HEK293 (cell line): ENCODE measurements around the gene SIGLEC6.

Source experiments
- CTCF ChIA-PET: fragments of 350-600 bp; formaldehyde crosslinking; extraction: SDS; loops from one replicate; lab custom pipeline; 2021; ENCODE audit warnings: antibody characterized with exemption; lab: Yijun Ruan, JAX
- POLR2A ChIA-PET: fragments of 300-600 bp; formaldehyde crosslinking; extraction: SDS; loops from one replicate; lab custom pipeline; 2020; ENCODE audit warnings: antibody characterized with exemption, inconsistent platforms; lab: Yijun Ruan, JAX
- H3K27ac ChIP-seq: fragments of 200-500 bp; sonication (Bioruptor generic); 2 replicates; pipeline ENCODE4 v1.5.1; 2014; ENCODE audit warnings: low read depth, low read length, control low read depth, inconsistent platforms; ENCODE audit errors: extremely low read depth
- H3K36me3 ChIP-seq, 2 experiments: fragments of 200-500 bp in 1 of 2; sonication (Bioruptor generic) in 1 of 2; 1 replicate in 1 of 2; 2 replicates in 1 of 2; pipeline ENCODE4 v1.5.1; 2014 to 2017; ENCODE audit warnings: inconsistent platforms in 2 of 2, low read length in 2 of 2; ENCODE audit not compliant: control insufficient read depth in 2 of 2, insufficient read depth in 1 of 2
- H3K4me1 ChIP-seq: fragments of 200-500 bp; sonication (Bioruptor generic); 2 replicates; pipeline ENCODE4 v1.5.1; 2014; ENCODE audit warnings: mild to moderate bottlenecking, low read length, inconsistent platforms; ENCODE audit not compliant: control insufficient read depth, insufficient read depth
- H3K4me3 ChIP-seq: 2 replicates; pipeline ENCODE4 v1.5.1; 2011; ENCODE audit warnings: low read depth, mild to moderate bottlenecking, control low read depth, low read length, moderate library complexity
- H3K9me3 ChIP-seq: fragments of 200-500 bp; sonication (Bioruptor generic); 2 replicates; pipeline ENCODE4 v1.5.1; 2014; ENCODE audit warnings: low read depth, low read length, inconsistent platforms; ENCODE audit not compliant: control insufficient read depth, insufficient read depth
- EGR2 ChIP-seq: fragments of 450-650 bp; formaldehyde crosslinking; IDR thresholded peaks from 2 replicates; pipeline ENCODE4 v1.5.1; 2016; ENCODE audit warnings: low read depth, missing biosample characterization, missing genetic modification characterization
- MEIS1 ChIP-seq: sonication (generic); formaldehyde crosslinking; IDR thresholded peaks from 2 replicates; pipeline ENCODE4 v1.8.1; 2022; ENCODE audit warnings: missing genetic modification reagents, mild to moderate bottlenecking, borderline replicate concordance
- SCRT1 ChIP-seq: fragments of 450-650 bp; formaldehyde crosslinking; IDR thresholded peaks from 2 replicates; pipeline ENCODE4 v1.5.1; 2016; ENCODE audit warnings: missing biosample characterization, missing genetic modification characterization, borderline replicate concordance
- TRIM28 ChIP-seq: IDR thresholded peaks from 2 replicates; pipeline ENCODE4 v1.6.1; 2011; ENCODE audit warnings: low read length, control low read depth, borderline replicate concordance
- ZBTB8A ChIP-seq: fragments of 450-650 bp; formaldehyde crosslinking; IDR thresholded peaks from 2 replicates; pipeline ENCODE4 v1.5.1; 2016; ENCODE audit warnings: missing biosample characterization, missing genetic modification characterization
- ZNF121 ChIP-seq: fragments of 450-650 bp; formaldehyde crosslinking; IDR thresholded peaks from 2 replicates; pipeline ENCODE4 v1.5.1; 2016; ENCODE audit warnings: missing biosample characterization, missing genetic modification characterization
- ZNF132 ChIP-seq: fragments of 450-650 bp; formaldehyde crosslinking; IDR thresholded peaks from 2 replicates; pipeline ENCODE4 v1.5.1; 2017; ENCODE audit warnings: missing biosample characterization, missing genetic modification characterization, borderline replicate concordance
- ZNF169 ChIP-seq: fragments of 450-650 bp; formaldehyde crosslinking; IDR thresholded peaks from 2 replicates; pipeline ENCODE4 v1.5.1; 2016; ENCODE audit warnings: missing biosample characterization, missing genetic modification characterization
- ZNF174 ChIP-seq: fragments of 450-650 bp; formaldehyde crosslinking; IDR thresholded peaks from 2 replicates; pipeline ENCODE4 v1.5.0; 2017; ENCODE audit warnings: missing biosample characterization, mild to moderate bottlenecking, missing genetic modification characterization
- ZNF211 ChIP-seq: fragments of 450-650 bp; formaldehyde crosslinking; IDR thresholded peaks from 2 replicates; pipeline ENCODE4 v1.5.1; 2016; ENCODE audit warnings: low read depth, missing biosample characterization, missing genetic modification characterization
- ZNF302 ChIP-seq: fragments of 450-650 bp; formaldehyde crosslinking; IDR thresholded peaks from 2 replicates; pipeline ENCODE4 v1.5.1; 2016; ENCODE audit warnings: missing biosample characterization, missing genetic modification characterization, low read depth
- ZNF341 ChIP-seq: fragments of 450-650 bp; formaldehyde crosslinking; IDR thresholded peaks from 2 replicates; pipeline ENCODE4; 2016; ENCODE audit warnings: low read depth, missing biosample characterization, missing genetic modification characterization
- ZNF426 ChIP-seq: fragments of 450-650 bp; formaldehyde crosslinking; IDR thresholded peaks from 2 replicates; pipeline ENCODE4 v1.5.1; 2017; ENCODE audit warnings: missing biosample characterization, missing genetic modification characterization, mild to moderate bottlenecking, inconsistent platforms, moderate library complexity
- ZNF514 ChIP-seq: fragments of 450-650 bp; formaldehyde crosslinking; IDR thresholded peaks from 2 replicates; pipeline ENCODE4 v1.5.1; 2016; ENCODE audit warnings: missing biosample characterization, missing genetic modification characterization
- ZNF585B ChIP-seq: fragments of 450-650 bp; formaldehyde crosslinking; IDR thresholded peaks from 2 replicates; pipeline ENCODE4 v1.5.1; 2016; ENCODE audit warnings: missing biosample characterization, missing genetic modification characterization
- ZNF621 ChIP-seq: fragments of 450-650 bp; formaldehyde crosslinking; IDR thresholded peaks from 2 replicates; pipeline ENCODE4 v1.5.1; 2017; ENCODE audit warnings: missing biosample characterization, missing genetic modification characterization
- ZNF629 ChIP-seq: fragments of 450-650 bp; formaldehyde crosslinking; IDR thresholded peaks from 2 replicates; pipeline ENCODE4 v1.5.1; 2017; ENCODE audit warnings: missing biosample characterization, missing genetic modification characterization
- ZNF654 ChIP-seq: fragments of 450-650 bp; formaldehyde crosslinking; IDR thresholded peaks from 2 replicates; pipeline ENCODE4 v1.5.1; 2016; ENCODE audit warnings: low read depth, missing biosample characterization, missing genetic modification characterization
- ZNF660 ChIP-seq: fragments of 450-650 bp; IDR thresholded peaks from 2 replicates; pipeline ENCODE4 v1.5.1; 2018; ENCODE audit warnings: missing biosample characterization, mild to moderate bottlenecking, missing genetic modification characterization
- ZNF792 ChIP-seq: fragments of 450-650 bp; formaldehyde crosslinking; IDR thresholded peaks from 2 replicates; pipeline ENCODE4 v1.5.1; 2016; ENCODE audit warnings: missing biosample characterization, missing genetic modification characterization
- ZNF830 ChIP-seq: fragments of 450-650 bp; IDR thresholded peaks from 2 replicates; pipeline ENCODE4 v1.5.0; 2018; ENCODE audit warnings: missing biosample characterization, missing genetic modification characterization, low read depth, mild to moderate bottlenecking, moderate library complexity
- ZNF843 ChIP-seq: fragments of 450-650 bp; formaldehyde crosslinking; IDR thresholded peaks from 2 replicates; pipeline ENCODE4 v1.5.1; 2016; ENCODE audit warnings: missing biosample characterization, missing genetic modification characterization
- TF ChIP-seq, protein P1 (sequence below): fragments of 450-650 bp; formaldehyde crosslinking; conservative IDR thresholded peaks from 2 replicates; pipeline ENCODE4 v1.5.1; 2016; ENCODE audit warnings: low read depth, missing biosample characterization, missing genetic modification characterization
- TF ChIP-seq, protein P2 (sequence below): fragments of 450-650 bp; formaldehyde crosslinking; IDR thresholded peaks from 2 replicates; pipeline ENCODE4 v1.5.1; 2017; ENCODE audit warnings: missing biosample characterization, missing genetic modification characterization
- TF ChIP-seq, protein P3 (sequence below): fragments of 450-650 bp; formaldehyde crosslinking; optimal IDR thresholded peaks from 2 replicates; pipeline ENCODE3; 2016; ENCODE audit warnings: missing biosample characterization, mild to moderate bottlenecking, missing genetic modification characterization
- TF ChIP-seq, protein P4 (sequence below): fragments of 450-650 bp; formaldehyde crosslinking; IDR thresholded peaks from 2 replicates; pipeline ENCODE4 v1.5.1; 2016; ENCODE audit warnings: missing biosample characterization, missing genetic modification characterization

Gene SIGLEC6

DNA sequence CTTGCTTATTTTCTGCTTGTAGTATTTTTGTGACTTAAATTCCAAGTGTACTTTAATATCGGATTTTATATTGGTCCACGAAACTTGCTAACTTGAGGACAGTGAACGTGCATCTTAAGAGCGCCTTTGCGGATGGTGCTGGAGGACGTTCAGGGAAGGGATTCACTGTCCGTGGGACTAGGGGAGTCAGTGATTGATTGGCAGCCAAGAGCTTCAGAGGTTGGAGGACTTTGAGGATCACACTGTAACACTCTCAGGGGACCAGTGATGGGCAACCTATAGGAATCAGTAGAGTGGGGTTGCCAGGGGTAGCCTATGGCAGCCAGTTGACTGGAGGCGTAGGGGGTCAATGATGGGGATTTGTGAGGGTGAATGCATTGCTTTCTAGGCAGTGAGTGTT lies 40.1 kb upstream of the SIGLEC6 start:
- Histone ChIP-seq H3K27ac (no peak overlapping the region), H3K4me1 (no peaks in the 10 kb centered on the region), H3K4me3 (peak overlapping the region; percentile 92), H3K36me3 (peaks cover 12 to 28% of the 10 kb centered on the region in 2 experiments; a peak in 2 of 3 replicates), H3K9me3 (no peaks in the 10 kb centered on the region)
- CTCF ChIA-PET: interaction anchor here (1.1 to 1.8 kb wide), 2 partner anchors 56 to 90 kb away, joined by 4 to 5 read pairs; no protein-coding TSS in a partner anchor
- TF ChIP-seq ZNF654 (tag by site-specific recombination) (no peak), ZBTB8A (tag by site-specific recombination) (no peak), ZNF341 (tag by site-specific recombination) (no peak), MEIS1 (CRISPR knock-in tag) (no peak), ZNF426 (tag by site-specific recombination) (no peak)
- POLR2A ChIA-PET: interaction anchor here (0.8 to 1.2 kb wide), 5 partner anchors 23 to 313 kb away, joined by 3 to 42 read pairs (median 8); no protein-coding TSS in a partner anchor

DNA sequence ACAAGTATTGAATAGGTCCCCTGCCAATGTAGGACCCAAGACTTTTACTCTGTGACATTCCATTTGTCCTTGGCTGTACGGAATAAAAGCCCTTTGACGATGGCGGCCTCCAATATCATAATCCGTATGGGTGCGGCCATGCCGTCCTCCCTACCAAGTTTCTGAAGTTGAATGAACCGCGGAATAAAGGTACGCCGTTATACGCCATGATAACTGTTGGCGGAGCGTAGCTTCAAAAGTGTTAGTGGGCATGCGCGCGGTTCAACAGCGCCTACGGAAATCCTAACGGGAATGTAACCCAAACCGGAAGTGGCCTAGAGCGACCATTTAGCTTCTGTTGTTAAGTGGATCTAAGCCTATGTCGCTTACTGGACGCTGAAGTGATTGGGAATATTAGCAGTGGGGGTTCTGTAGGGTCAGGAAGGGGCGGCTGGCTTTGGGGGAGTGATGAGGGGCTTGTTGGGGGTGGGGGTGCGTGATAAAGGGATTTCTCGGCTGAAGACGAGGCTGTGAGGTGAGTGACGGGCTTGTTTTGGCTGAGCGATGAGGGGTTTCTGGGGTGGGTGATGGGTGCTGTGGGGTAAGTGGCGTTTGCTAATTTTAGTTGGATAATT lies 39.6 kb upstream of the SIGLEC6 start, which contains the start of gene ZNF175:
TSS of gene ZNF175 (plus strand) at position 322 of the 614 bp plus-strand sequence. CDS start 2,047 bp downstream, outside the sequence.
- Histone ChIP-seq H3K4me3 (peak within 1 kb of the TSS; percentile 92), H3K4me1 (no peaks in the 10 kb centered on the region), H3K27ac (no peak within 1 kb of the TSS), H3K9me3 (no peaks in the 10 kb centered on the region), H3K36me3 (peaks cover 12 to 25% of the 10 kb centered on the region in 2 experiments; a peak in 2 of 3 replicates)
- POLR2A ChIA-PET: interaction anchor here (0.7 to 1.2 kb wide), 9 partner anchors 24 to 314 kb away, joined by 3 to 42 read pairs (median 6); no protein-coding TSS in a partner anchor
- CTCF ChIA-PET: interaction anchor here (0.6 to 1.8 kb wide), 2 partner anchors 56 to 173 kb away, joined by 3 to 4 read pairs; no protein-coding TSS in a partner anchor
- TF ChIP-seq ZNF514 (tag by site-specific recombination): no peak
- TF ChIP-seq, protein P1, sequence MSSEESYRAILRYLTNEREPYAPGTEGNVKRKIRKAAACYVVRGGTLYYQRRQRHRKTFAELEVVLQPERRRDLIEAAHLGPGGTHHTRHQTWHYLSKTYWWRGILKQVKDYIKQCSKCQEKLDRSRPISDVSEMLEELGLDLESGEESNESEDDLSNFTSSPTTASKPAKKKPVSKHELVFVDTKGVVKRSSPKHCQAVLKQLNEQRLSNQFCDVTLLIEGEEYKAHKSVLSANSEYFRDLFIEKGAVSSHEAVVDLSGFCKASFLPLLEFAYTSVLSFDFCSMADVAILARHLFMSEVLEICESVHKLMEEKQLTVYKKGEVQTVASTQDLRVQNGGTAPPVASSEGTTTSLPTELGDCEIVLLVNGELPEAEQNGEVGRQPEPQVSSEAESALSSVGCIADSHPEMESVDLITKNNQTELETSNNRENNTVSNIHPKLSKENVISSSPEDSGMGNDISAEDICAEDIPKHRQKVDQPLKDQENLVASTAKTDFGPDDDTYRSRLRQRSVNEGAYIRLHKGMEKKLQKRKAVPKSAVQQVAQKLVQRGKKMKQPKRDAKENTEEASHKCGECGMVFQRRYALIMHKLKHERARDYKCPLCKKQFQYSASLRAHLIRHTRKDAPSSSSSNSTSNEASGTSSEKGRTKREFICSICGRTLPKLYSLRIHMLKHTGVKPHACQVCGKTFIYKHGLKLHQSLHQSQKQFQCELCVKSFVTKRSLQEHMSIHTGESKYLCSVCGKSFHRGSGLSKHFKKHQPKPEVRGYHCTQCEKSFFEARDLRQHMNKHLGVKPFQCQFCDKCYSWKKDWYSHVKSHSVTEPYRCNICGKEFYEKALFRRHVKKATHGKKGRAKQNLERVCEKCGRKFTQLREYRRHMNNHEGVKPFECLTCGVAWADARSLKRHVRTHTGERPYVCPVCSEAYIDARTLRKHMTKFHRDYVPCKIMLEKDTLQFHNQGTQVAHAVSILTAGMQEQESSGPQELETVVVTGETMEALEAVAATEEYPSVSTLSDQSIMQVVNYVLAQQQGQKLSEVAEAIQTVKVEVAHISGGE (tag by site-specific recombination): peak; percentile 95
- no peak for TF ChIP-seq ZNF174 (tag by site-specific recombination)
- TF ChIP-seq ZNF585B (tag by site-specific recombination): no peak
- TF ChIP-seq, protein P2, sequence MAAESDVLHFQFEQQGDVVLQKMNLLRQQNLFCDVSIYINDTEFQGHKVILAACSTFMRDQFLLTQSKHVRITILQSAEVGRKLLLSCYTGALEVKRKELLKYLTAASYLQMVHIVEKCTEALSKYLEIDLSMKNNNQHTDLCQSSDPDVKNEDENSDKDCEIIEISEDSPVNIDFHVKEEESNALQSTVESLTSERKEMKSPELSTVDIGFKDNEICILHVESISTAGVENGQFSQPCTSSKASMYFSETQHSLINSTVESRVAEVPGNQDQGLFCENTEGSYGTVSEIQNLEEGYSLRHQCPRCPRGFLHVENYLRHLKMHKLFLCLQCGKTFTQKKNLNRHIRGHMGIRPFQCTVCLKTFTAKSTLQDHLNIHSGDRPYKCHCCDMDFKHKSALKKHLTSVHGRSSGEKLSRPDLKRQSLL (tag by site-specific recombination): no peak
- TF ChIP-seq SCRT1 (tag by site-specific recombination): 0 out of 2 replicates have a peak, but pooled peaks have one; percentile 38
- TF ChIP-seq ZNF302 (tag by site-specific recombination): no peak
- no peak for TF ChIP-seq ZNF211 (tag by site-specific recombination)
- TF ChIP-seq ZNF621 (tag by site-specific recombination): no peak
- no peak for TF ChIP-seq ZNF792
- TF ChIP-seq ZNF660 (tag by site-specific recombination): peak; percentile 65; the same call in 1 of the 2 replicates
- no peak for TF ChIP-seq ZNF121 (tag by site-specific recombination)
- TF ChIP-seq ZNF830 (tag by site-specific recombination): no peak
- TF ChIP-seq ZNF341 (tag by site-specific recombination): no peak
- peak; percentile 58 for TF ChIP-seq ZNF629 (tag by site-specific recombination)
- no peak for TF ChIP-seq ZNF843 (tag by site-specific recombination)
- no peak for TF ChIP-seq ZNF169 (tag by site-specific recombination)
- no peak for TF ChIP-seq TRIM28
- TF ChIP-seq, protein P3, sequence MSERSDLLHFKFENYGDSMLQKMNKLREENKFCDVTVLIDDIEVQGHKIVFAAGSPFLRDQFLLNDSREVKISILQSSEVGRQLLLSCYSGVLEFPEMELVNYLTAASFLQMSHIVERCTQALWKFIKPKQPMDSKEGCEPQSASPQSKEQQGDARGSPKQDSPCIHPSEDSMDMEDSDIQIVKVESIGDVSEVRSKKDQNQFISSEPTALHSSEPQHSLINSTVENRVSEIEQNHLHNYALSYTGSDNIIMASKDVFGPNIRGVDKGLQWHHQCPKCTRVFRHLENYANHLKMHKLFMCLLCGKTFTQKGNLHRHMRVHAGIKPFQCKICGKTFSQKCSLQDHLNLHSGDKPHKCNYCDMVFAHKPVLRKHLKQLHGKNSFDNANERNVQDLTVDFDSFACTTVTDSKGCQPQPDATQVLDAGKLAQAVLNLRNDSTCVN (tag by site-specific recombination): no peak
- no peak for TF ChIP-seq ZNF132
- TF ChIP-seq, protein P4, sequence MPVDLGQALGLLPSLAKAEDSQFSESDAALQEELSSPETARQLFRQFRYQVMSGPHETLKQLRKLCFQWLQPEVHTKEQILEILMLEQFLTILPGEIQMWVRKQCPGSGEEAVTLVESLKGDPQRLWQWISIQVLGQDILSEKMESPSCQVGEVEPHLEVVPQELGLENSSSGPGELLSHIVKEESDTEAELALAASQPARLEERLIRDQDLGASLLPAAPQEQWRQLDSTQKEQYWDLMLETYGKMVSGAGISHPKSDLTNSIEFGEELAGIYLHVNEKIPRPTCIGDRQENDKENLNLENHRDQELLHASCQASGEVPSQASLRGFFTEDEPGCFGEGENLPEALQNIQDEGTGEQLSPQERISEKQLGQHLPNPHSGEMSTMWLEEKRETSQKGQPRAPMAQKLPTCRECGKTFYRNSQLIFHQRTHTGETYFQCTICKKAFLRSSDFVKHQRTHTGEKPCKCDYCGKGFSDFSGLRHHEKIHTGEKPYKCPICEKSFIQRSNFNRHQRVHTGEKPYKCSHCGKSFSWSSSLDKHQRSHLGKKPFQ (tag by site-specific recombination): no peak
- TF ChIP-seq EGR2 (tag by site-specific recombination): no peak
